HG03108 (cell line): Measurements from ENCODE around the gene TEX13B.
"Not testable (repeated sequence)": the region's sequence is repeated elsewhere in the genome, so short reads cannot be mapped to it uniquely, and the experiment has no call there.

Experiments
- ATAC-seq: cut with Tn5 transposase; IDR thresholded peaks from one replicate; pipeline ENCODE4 v1.9.1; 2021; ENCODE audit warnings: moderate library complexity; ENCODE audit not compliant: unreplicated experiment

The TEX13B gene

DNA sequence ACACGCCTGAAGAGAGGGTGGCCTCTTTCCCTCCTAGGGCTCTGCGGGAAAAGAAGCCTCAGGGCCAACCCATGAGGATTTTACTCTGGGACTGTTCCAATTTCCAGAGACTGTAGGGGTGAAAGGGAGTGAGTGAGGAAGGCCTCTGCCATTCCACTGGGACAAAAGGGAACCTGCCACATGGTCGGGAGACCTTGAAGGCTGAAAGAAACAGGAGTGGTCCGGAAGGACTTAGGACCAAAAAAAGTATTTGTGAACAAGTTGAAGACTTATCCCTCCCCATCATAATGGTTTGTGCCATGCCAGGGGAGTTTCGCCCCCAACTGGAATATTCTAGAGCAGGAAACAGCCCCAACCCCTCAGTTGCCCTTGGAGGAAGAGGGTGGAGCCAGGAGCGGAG is at the start of gene TEX13B:
TSS of gene TEX13B (minus strand) at position 15 of the 400 bp plus-strand sequence. CDS start 243 bp downstream, outside the sequence.
- ATAC-seq, result no peak

- ATAC-seq, result no peak
These were observed 48.0 kb upstream of the TEX13B start for GRCh38 chrX:108029928-108030711.

DNA sequence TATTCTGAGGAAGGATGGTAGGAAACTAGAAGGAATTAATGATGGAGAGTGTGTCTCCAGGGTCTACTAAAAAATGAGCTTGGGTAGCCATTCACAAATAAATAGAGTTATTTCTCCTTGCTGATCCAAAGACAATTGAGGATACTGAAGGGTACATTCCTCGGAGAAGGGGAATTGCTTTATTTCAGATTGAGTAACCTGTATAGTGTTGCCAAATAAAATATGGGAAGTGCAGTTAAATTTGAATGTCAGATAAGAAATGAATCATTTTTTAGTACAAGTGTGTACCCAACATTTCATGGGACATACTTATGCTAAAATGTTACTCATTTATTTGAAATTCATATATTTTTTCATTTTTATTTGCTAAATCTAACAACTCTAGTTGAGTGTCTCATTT is 46.7 kb upstream of the TEX13B start:
- ATAC-seq, result no peak

GRCh38 chrX:108025954-108026600 is 43.9 kb upstream of the TEX13B start:
- ATAC-seq, result no peak

DNA sequence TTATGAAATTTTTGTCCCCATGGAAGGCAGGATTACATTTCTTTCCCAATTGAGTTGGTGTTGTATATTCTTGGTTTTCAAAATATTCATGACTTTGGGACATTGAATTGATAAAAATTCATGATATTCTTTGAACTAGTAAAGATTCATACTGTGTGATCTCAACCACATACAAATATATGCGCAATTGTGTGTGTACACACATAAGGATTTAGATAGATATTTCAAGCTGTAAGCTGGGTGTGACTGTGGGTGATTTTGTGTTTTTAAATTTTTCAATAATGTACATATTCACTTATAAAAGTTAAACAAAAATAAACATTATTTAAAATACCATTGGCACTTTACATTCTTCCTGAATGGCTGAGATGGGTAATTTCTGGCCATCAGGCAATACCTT is 43.2 kb upstream of the TEX13B start:
- no peak for ATAC-seq

DNA sequence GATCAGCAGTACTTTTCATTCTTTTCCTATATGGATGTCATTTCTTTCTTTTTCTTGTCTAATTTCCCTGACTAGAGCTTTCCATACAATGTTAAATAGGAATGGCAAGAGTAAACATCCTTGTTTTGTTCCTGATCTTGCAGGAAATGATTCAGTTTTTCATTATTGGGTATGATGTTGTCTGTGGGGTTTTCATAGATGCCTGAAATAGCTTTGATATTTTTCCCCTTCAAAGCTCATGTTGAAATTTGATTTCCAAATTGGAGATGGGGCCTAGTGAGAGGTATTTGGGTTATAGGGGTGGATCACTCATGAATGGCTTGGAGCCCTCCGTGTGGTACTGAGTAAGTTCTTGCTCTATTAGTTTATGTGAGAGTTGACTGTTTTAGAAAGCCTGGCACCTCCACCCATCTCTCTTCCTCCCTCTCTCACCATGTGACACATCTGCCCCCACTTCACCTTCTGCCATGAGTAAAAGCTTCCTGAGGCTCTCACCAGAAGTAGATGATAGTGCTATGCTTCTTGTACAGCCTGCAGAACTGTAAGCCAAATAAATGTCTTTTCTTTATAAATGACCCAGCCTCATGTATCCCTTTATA is 40.4 kb upstream of the TEX13B start:
- no peak for ATAC-seq

DNA sequence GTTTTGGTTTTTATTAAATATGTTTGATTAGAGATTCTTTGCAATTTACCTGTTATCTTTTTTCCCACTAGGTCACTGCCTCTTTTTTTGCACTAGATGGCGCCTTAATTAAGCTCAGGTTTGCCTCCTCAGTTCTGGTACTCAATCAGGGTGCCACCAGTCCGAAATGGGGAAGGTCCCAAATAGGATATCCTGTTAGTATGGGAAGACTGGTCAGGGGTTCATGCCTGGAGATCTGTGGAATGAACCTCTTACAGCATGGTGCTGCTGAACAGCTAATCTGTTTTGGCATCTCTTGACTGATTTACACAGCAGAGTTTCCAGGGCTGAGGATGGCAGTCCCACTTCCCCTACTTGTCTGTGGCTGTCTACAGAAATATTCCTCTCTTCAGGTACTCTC is 38.5 kb upstream of the TEX13B start:
- no peak for ATAC-seq

DNA sequence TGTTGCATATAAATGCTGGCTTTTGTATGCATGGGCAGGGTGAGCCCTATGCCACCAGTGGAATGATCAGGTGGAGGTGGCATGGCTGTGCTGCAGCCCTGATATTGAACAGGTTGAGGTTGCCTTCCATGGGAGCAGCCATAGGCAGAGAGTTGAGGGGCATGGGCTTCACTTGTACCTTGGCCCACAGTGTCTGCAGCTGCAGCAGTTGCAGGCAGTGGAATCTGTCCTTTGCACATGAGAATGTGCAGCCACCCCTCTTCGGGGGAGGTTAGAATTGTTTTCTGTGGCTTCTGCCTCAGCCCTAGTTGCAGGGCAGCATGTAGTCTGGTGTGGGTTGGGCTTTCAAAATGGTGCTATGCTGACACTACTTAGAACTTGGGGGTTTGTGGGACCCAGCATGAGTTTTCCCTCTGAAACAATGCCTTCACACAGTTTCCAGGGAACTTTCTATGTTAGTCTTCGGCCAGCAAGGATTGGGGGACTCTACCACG is 37.3 kb upstream of the TEX13B start:
- no peak for ATAC-seq

GRCh38 chrX:108018656-108019381 is 36.6 kb upstream of the TEX13B start:
- ATAC-seq, result no peak

- no peak for ATAC-seq
These were observed 19.1 kb upstream of the TEX13B start for GRCh38 chrX:108001218-108001814.

GRCh38 chrX:108000751-108001150 is 18.6 kb upstream of the TEX13B start:
- ATAC-seq, result no peak

DNA sequence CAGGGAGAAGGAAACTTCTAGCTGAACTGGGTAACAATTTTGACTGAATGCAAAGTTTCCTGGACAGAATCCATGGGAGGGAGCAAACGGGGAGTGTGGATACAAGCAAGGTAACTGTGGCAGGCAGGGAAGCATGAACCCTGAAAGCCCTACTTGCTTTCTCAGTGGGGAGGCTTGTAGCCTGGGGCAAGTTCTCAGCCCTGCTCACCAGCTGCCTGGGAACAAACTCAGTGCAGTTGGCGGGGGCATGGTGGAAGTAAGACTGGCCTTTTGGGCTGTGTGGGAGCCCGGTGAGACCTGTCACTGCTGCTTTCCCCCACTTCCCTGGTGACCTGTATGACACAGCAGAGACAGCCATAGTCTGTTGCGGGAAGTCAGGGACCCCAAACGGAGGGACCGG is 14.0 kb upstream of the TEX13B start:
- ATAC-seq, result no peak

GRCh38 chrX:107985033-107985432 is 2.9 kb upstream of the TEX13B start:
- no peak for ATAC-seq

DNA sequence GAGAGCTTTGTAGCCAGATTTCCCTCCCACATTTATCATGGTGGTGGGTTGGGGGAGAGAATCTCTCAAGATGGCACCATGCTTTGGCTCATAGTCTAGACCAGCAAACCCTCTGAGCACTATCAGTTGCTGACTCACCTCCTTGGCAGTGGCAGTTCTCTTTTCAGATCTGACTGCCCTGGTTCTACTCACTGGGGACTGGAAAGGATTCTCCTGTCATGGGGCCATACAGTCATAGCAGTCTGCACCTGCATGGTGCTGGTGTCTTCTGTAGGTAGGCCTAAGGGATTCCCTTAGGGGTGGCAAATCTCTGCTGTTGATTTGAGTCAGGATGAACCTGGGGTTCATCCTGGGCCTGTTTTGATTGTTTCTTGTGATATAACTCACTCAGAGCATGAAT is 2.6 kb downstream of the TEX13B start:
- no peak for ATAC-seq

DNA sequence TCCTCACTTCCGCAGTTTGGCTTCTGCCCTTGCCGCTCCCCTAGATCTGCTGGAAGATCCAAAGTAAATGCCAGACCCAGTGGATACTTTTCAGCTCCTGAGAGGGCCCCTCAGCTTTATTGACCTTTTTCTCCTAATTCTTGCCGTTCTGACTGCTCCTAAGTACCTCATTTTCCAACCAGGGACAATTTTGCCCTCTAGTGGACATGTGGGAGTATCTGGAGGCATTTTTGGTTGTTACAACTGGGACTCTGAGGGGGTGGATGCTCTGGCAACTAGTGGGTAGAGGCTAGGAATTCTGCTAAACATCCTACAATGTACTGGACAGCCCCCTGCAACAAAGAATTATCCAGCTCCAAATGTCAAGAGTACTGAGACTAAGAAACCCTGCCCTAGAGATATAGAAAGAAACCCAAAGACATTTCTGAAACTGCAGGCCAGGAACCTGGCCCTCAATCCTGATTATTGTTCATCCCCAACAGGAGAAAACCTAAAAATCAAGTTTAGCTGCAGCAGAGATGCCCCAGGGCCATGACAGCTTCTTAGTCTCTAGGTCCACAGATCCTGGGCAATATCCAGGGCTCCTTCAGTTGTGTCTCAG is 3.4 kb downstream of the TEX13B start:
- ATAC-seq, result no peak

DNA sequence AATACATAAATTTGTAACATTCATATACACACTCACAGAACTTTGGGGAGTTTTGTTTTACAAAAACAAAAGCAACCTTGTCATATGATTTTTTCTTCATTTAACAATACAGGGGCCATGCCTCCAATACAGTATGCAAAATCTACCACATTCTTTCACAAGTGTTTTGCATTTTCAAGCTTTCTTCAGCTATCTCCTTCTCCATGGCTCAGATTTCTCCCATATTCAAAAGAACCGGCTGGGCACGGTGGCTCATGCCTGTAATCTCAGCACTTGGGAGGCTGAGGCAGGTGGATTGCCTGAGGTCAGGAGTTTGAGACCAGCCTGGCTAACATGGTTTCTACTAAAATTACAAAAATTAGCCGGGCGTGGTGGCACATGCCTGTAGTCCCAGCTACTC is 4.1 kb downstream of the TEX13B start:
- ATAC-seq, result no peak

DNA sequence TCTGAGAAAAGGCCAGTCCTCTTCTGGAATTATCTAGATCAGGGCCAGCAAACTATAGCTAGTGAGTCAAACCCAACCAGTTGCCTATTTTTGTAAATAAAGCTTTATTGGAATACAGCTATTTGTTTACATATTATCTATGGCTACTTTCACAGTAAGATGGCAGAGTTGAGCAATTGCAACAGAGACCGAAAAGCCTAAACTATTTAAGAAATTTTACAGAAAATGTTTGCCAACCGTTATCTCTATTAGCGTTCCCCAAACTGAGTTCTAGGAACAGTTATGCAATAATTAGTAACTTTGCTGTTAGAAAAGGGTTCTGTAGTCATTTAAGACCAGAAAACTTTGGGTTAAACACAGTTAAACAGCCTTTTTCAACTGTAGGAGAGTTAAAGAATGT is 10.5 kb downstream of the TEX13B start:
- ATAC-seq, result no peak

DNA sequence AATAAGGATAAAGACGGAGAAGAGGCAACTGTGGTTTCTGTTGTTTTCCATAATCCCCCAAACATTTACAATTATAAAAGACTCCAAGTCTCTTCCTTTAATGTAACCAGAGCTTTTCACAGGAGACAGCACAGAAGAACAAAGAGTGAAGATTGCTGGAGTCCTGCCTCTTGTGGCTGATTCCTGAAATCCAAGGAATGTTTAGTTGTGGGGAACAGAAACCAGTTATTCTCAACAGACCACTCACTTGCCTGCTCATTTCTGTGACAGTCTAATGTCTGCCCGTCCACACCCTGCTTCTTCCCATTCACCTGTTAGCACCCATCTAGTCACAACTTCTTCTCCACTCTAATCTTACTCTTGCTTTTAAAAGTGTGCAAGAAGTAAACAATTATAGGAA is 12.1 kb downstream of the TEX13B start:
- ATAC-seq, result no peak

DNA sequence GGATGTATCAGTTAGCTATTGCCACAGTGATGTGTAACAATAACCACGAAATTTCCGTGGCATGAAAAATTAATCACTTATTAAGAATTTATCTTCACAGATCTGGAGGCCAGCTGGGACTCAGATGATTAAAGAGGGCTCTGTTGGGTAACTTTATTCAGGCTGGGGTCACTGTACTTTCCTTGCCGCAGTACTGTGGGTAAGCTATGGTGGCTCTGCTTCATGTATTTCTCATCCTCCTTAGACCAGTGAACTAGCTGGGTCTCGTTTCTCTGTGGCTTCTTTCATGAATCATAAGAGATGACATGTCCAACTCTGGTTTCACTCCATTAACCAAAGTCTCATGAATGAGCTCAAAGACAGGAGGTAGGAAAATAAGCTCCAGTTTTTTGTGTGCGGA is 13.5 kb downstream of the TEX13B start:
- ATAC-seq, result no peak

- not testable (repeated sequence) for ATAC-seq
These were observed 26.8 kb downstream of the TEX13B start for GRCh38 chrX:107955337-107955736.

DNA sequence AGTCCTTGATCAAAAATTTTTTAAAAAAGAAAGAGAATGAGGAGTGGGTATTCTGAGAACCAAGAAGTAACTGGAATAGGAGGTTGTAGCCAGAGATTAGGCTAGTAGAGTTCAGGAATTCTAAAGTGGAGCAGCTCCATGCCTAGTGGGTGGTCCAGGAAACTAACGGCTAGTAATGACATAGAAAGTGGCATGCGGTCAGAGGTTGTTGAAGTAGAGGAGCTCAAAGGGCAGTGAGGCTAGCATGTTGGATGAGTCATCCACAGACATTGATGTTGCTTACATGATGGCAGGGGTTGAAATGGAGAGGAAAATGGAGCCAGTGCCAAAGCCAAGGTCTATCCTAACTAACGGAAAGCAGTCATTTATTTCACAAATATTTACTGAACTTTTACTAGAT is 42.1 kb downstream of the TEX13B start:
- ATAC-seq, result no peak
